Natural killer cell (primary cell): ENCODE measurements around the gene SMIM20. TPM values are rescaled to one million over a fixed set of nuclear protein-coding genes. Genes with fewer than 3 reads are reported as not detected.

ENCODE experiments used
- ATAC-seq, 3 donors: fragments of 150-1000 bp in 2 of 3; fragments of 200-7000 bp in 1 of 3; cut with Tn5 transposase; 1 replicate in 1 of 3; 2 replicates in 2 of 3; pipeline ENCODE4 v1.10.0; 2021; ENCODE audit warnings: mild to moderate bottlenecking in 2 of 3, moderate library complexity in 2 of 3
- DNase-seq, 2 donors: peaks; one replicate each; pipeline versions ENCODE4 v3.0.0 to v3.0.0-alpha.2; 2013 to 2021; ENCODE audit warnings: mixed read lengths in 1 of 2
- H3K27ac ChIP-seq: one replicate; pipeline ENCODE4 v1.5.1; 2013; ENCODE audit warnings: mild to moderate bottlenecking, low read length
- H3K27me3 ChIP-seq: one replicate; pipeline ENCODE4 v1.6.1; 2013; ENCODE audit warnings: low read length; ENCODE audit not compliant: control insufficient read depth, insufficient read depth
- H3K36me3 ChIP-seq: one replicate; pipeline ENCODE4 v1.6.1; 2013; ENCODE audit warnings: low read length; ENCODE audit not compliant: control insufficient read depth, insufficient read depth
- H3K4me1 ChIP-seq: one replicate; pipeline ENCODE4 v1.6.1; 2013; ENCODE audit warnings: low read length; ENCODE audit not compliant: control insufficient read depth, insufficient read depth
- H3K4me3 ChIP-seq: one replicate; pipeline ENCODE4 v1.5.1; 2013; ENCODE audit warnings: low read length
- H3K9me3 ChIP-seq: one replicate; pipeline ENCODE4 v1.6.1; 2013; ENCODE audit warnings: low read length; ENCODE audit not compliant: control insufficient read depth, insufficient read depth
- H3K27ac Mint-ChIP-seq, 2 donors: one replicate each; pipeline ENCODE4 v1.8.0; 2022; ENCODE audit warnings: mild to moderate bottlenecking in 2 of 2, mixed read lengths in 2 of 2, moderate library complexity in 1 of 2
- H3K27me3 Mint-ChIP-seq, 2 donors: one replicate each; pipeline ENCODE4 v1.8.0; 2022; ENCODE audit warnings: low read depth in 2 of 2, mixed read lengths in 2 of 2
- H3K36me3 Mint-ChIP-seq: one replicate; pipeline ENCODE4 v1.8.0; 2022; ENCODE audit warnings: mixed read lengths
- H3K4me1 Mint-ChIP-seq, 2 donors: one replicate each; pipeline ENCODE4 v1.8.0; 2022; ENCODE audit warnings: mixed read lengths in 2 of 2
- H3K4me3 Mint-ChIP-seq: one replicate; pipeline ENCODE4 v1.8.0; 2022; ENCODE audit warnings: mild to moderate bottlenecking, moderate library complexity, mixed read lengths
- H3K9me3 Mint-ChIP-seq, 2 donors: one replicate each; pipeline ENCODE4 v1.8.0; 2022; ENCODE audit warnings: mixed read lengths in 2 of 2
- WGBS: methylation state at CpG from one replicate; pipeline ENCODE4 v1.1.7; 2013; ENCODE audit warnings: missing lambda C conversion rate; ENCODE audit not compliant: insufficient coverage; 5-methylcytosine and 5-hydroxymethylcytosine counted together
- intact Hi-C: fragments of 100-400 bp; cut with micrococcal nuclease; formaldehyde crosslinking; loops from one replicate; pipeline ENCODE4 v1.14.2; 2022
- total RNA-seq, 4 donors: library from RNA; stranded (reverse); fragments of 120-200 nt in 1 of 4; gene quantifications; one replicate each; pipeline versions ENCODE4 v1.2.3 to v1.2.4, GENCODE V29; 2013 to 2022
- TF ChIP-seq, protein P1 (sequence below): fragments of 200-600 bp; IDR thresholded peaks from one replicate; pipeline ENCODE4 v1.8.0; 2022; ENCODE audit warnings: antibody characterized with exemption

The SMIM20 gene
- total RNA-seq, 3 donors from 2014 or later (not counting 1 experiment from before 2014, with no cell fraction given) = 10.3 to 11.5 (median 10.3) TPM

DNA sequence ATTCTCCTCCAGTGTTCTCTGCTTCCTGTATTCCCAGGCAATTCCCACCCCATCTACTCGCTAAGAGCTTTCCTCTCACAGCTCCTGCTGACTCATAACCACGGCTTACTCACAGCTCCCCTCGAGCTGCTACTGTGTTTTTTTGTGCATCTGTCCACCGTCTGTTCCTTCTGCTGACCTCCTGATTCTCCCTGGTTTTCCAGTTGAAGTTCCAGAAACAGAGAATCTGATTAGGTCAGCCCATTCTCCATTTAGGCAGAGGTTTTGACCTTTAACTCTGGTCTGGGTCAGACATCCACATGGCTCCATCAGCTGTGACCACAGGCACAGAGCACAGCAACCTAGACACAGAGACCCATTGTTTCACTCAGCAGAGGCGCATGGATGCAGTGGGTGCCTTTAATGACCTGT is 5.5 kb upstream of the SMIM20 start:
- no peaks in the 10 kb centered on the region for H3K36me3 Mint-ChIP-seq
- no peaks in the 10 kb centered on the region for H3K9me3 Mint-ChIP-seq
- ATAC-seq (no peak), DNase-seq (no peak)
- no peak overlapping the region for H3K27ac ChIP-seq
- H3K27ac Mint-ChIP-seq = no peak overlapping the region
- H3K27me3 ChIP-seq = no peaks in the 10 kb centered on the region
- no peak overlapping the region for H3K4me3 Mint-ChIP-seq
- H3K9me3 ChIP-seq = no peaks in the 10 kb centered on the region
- H3K27me3 Mint-ChIP-seq = peaks cover 7 to 14% of the 10 kb centered on the region in 2 donors
- intact Hi-C loops = no loop called here
- WGBS = 46% methylated on average over 5 of the region's 5 CpGs
- H3K4me1 Mint-ChIP-seq = peaks cover 7 to 9% of the 10 kb centered on the region in 2 donors
- no peak overlapping the region for H3K4me3 ChIP-seq
- peaks cover 13% of the 10 kb centered on the region for H3K4me1 ChIP-seq
- TF ChIP-seq, protein P1, sequence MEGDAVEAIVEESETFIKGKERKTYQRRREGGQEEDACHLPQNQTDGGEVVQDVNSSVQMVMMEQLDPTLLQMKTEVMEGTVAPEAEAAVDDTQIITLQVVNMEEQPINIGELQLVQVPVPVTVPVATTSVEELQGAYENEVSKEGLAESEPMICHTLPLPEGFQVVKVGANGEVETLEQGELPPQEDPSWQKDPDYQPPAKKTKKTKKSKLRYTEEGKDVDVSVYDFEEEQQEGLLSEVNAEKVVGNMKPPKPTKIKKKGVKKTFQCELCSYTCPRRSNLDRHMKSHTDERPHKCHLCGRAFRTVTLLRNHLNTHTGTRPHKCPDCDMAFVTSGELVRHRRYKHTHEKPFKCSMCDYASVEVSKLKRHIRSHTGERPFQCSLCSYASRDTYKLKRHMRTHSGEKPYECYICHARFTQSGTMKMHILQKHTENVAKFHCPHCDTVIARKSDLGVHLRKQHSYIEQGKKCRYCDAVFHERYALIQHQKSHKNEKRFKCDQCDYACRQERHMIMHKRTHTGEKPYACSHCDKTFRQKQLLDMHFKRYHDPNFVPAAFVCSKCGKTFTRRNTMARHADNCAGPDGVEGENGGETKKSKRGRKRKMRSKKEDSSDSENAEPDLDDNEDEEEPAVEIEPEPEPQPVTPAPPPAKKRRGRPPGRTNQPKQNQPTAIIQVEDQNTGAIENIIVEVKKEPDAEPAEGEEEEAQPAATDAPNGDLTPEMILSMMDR = no peak
- no peaks in the 10 kb centered on the region for H3K36me3 ChIP-seq

- no peaks in the 10 kb centered on the region for H3K9me3 ChIP-seq
- 86% methylated on average over 6 of the region's 6 CpGs for WGBS
- no peak for DNase-seq
- H3K36me3 Mint-ChIP-seq = no peaks in the 10 kb centered on the region
- no peak overlapping the region for H3K4me3 Mint-ChIP-seq
- H3K27me3 ChIP-seq = no peaks in the 10 kb centered on the region
- no peak for ATAC-seq
- no peak overlapping the region for H3K27ac ChIP-seq
- peaks cover 16 to 24% of the 10 kb centered on the region in 2 donors for H3K4me1 Mint-ChIP-seq
- no peaks in the 10 kb centered on the region for H3K36me3 ChIP-seq
- TF ChIP-seq, protein P1 = no peak
- intact Hi-C loops = loop anchor here (10.0 kb wide), 1 partner anchor 413 kb away; the partner anchor contains the start of gene RBPJ
- H3K9me3 Mint-ChIP-seq = no peaks in the 10 kb centered on the region
- H3K4me1 ChIP-seq = peaks cover 18% of the 10 kb centered on the region
- H3K4me3 ChIP-seq = no peak overlapping the region
- H3K27me3 Mint-ChIP-seq = peaks cover 7 to 14% of the 10 kb centered on the region in 2 donors
- H3K27ac Mint-ChIP-seq = no peak overlapping the region
Observed at GRCh38 chr4:25911356-25911755, 2.7 kb upstream of the SMIM20 start.

- no peaks in the 10 kb centered on the region for H3K36me3 ChIP-seq
- Mint-ChIP-seq H3K27ac (peak overlapping the region; percentile 95 to 99), H3K4me3 (peak overlapping the region; percentile 97), H3K36me3 (no peaks in the 10 kb centered on the region), H3K4me1 (peaks cover 16 to 24% of the 10 kb centered on the region in 2 donors), H3K9me3 (no peaks in the 10 kb centered on the region), H3K27me3 (peaks cover 7 to 8% of the 10 kb centered on the region in 2 donors)
- ATAC-seq = peak in 2 of 3 donors; percentile 2 to 3
- peak overlapping the region; percentile 91 for H3K4me3 ChIP-seq
- H3K4me1 ChIP-seq = peaks cover 18% of the 10 kb centered on the region
- no peaks in the 10 kb centered on the region for H3K9me3 ChIP-seq
- peak; percentile 21 to 58 for DNase-seq
- peak overlapping the region; percentile 97 for H3K27ac ChIP-seq
- TF ChIP-seq, protein P1 = no peak
- H3K27me3 ChIP-seq = no peaks in the 10 kb centered on the region
- intact Hi-C loops = loop anchor here (2.0 to 10.0 kb wide), 2 partner anchors 50 to 412 kb away; partner anchors contain the start of genes RBPJ and SEL1L3
- whole genome bisulfite sequencing = 4% methylated on average over 26 of the region's 26 CpGs
Observed at GRCh38 chr4:25913056-25913850, 767 bp upstream of the SMIM20 start.
